GM12878 (cell line): ENCODE measurements around the gene IQGAP2. TPM values are rescaled to one million over a fixed set of nuclear protein-coding genes. Genes with fewer than 3 reads are reported as not detected.

Experiments
- ATF7 ChIP-seq: fragments of 450-650 bp; IDR thresholded peaks from 2 replicates; pipeline ENCODE4 v1.6.1; 2016; ENCODE audit warnings: low read depth, mild to moderate bottlenecking
- E2F8 ChIP-seq: fragments of 450-650 bp; IDR thresholded peaks from 2 replicates; pipeline ENCODE4 v1.6.1; 2018; ENCODE audit warnings: mild to moderate bottlenecking, low read depth, moderate library complexity; ENCODE audit not compliant: partially characterized antibody
- EP300 ChIP-seq, 2 experiments: fragments of 150-350 bp in 1 of 2; IDR thresholded peaks; 2 replicates each; pipeline ENCODE4 v1.6.1; 2011 to 2012; ENCODE audit warnings: low read depth in 2 of 2, low read length in 2 of 2, borderline replicate concordance in 1 of 2, improper control_type of control experiment in 1 of 2, inconsistent platforms in 1 of 2; ENCODE audit not compliant: control insufficient read depth in 1 of 2
- HDAC2 ChIP-seq: fragments of 200-600 bp; sonication (generic); IDR thresholded peaks from 2 replicates; pipeline ENCODE4 v1.6.1; 2017
- IKZF1 ChIP-seq: fragments of 450-650 bp; conservative IDR thresholded peaks from 2 replicates; pipeline ENCODE4 v1.6.1; 2017; ENCODE audit warnings: antibody characterized with exemption, mild to moderate bottlenecking
- IRF4 ChIP-seq: IDR thresholded peaks from 2 replicates; pipeline ENCODE4 v1.6.1; 2011; ENCODE audit warnings: low read depth, low read length
- IRF5 ChIP-seq: fragments of 450-650 bp; IDR thresholded peaks from 2 replicates; pipeline ENCODE4 v1.6.1; 2017; ENCODE audit warnings: borderline replicate concordance
- MEF2A ChIP-seq: IDR thresholded peaks from 2 replicates; pipeline ENCODE4 v1.6.1; 2011; ENCODE audit warnings: low read depth, mild to moderate bottlenecking, low read length, moderate library complexity; ENCODE audit not compliant: insufficient read depth
- MYB ChIP-seq: fragments of 150-350 bp; IDR thresholded peaks from 2 replicates; pipeline ENCODE4 v1.6.1; 2014; ENCODE audit warnings: mild to moderate bottlenecking, low read depth, low read length, borderline replicate concordance
- NFIC ChIP-seq: IDR thresholded peaks from 2 replicates; pipeline ENCODE4 v1.6.1; 2012; ENCODE audit warnings: low read depth, mild to moderate bottlenecking, inconsistent platforms, low read length, moderate library complexity
- NFXL1 ChIP-seq: fragments of 450-650 bp; IDR thresholded peaks from 2 replicates; pipeline ENCODE4 v1.6.1; 2017; ENCODE audit warnings: antibody characterized with exemption, mild to moderate bottlenecking, borderline replicate concordance
- NR2F1 ChIP-seq: fragments of 450-650 bp; conservative IDR thresholded peaks from 2 replicates; pipeline ENCODE4 v1.6.1; 2017; ENCODE audit warnings: mild to moderate bottlenecking
- NRF1 ChIP-seq: conservative IDR thresholded peaks from 2 replicates; pipeline ENCODE4 v1.6.1; 2011; ENCODE audit warnings: mild to moderate bottlenecking, low read depth, low read length, improper control_type of control experiment
- RUNX3 ChIP-seq: IDR thresholded peaks from 2 replicates; pipeline ENCODE4 v1.6.1; 2012; ENCODE audit warnings: low read length, inconsistent platforms
- SMAD5 ChIP-seq: IDR thresholded peaks from 2 replicates; pipeline ENCODE4 v1.6.1; 2016; ENCODE audit warnings: antibody characterized with exemption, low read depth
- SP1 ChIP-seq: IDR thresholded peaks from one replicate; pipeline ENCODE4 v1.6.1; 2011; ENCODE audit warnings: low read depth, low read length
- SRF ChIP-seq, 2 experiments: IDR thresholded peaks; 2 replicates each; pipeline ENCODE4 v1.6.1; 2011; ENCODE audit warnings: low read depth in 2 of 2, low read length in 2 of 2, mild to moderate bottlenecking in 1 of 2, moderate library complexity in 1 of 2
- TCF12 ChIP-seq: IDR thresholded peaks from 2 replicates; pipeline ENCODE4 v1.6.1; 2011; ENCODE audit warnings: low read depth, mild to moderate bottlenecking, low read length
- TCF3 ChIP-seq: IDR thresholded peaks from 2 replicates; pipeline ENCODE4 v1.6.1; 2012; ENCODE audit warnings: low read depth, mild to moderate bottlenecking, low read length, borderline replicate concordance; ENCODE audit not compliant: insufficient read depth
- TCF7 ChIP-seq: IDR thresholded peaks from 2 replicates; pipeline ENCODE4 v1.6.1; 2014; ENCODE audit warnings: antibody characterized with exemption, borderline replicate concordance
- YBX1 ChIP-seq: fragments of 450-650 bp; IDR thresholded peaks from 2 replicates; pipeline ENCODE4 v1.6.1; 2016; ENCODE audit warnings: antibody characterized with exemption
- ZBED1 ChIP-seq: IDR thresholded peaks from 2 replicates; pipeline ENCODE4 v1.6.1; 2016; ENCODE audit warnings: borderline replicate concordance
- ZNF217 ChIP-seq: fragments of 450-650 bp; IDR thresholded peaks from 2 replicates; pipeline ENCODE4 v1.6.1; 2017; ENCODE audit warnings: antibody characterized with exemption, mild to moderate bottlenecking
- polyA plus RNA-seq, 11 experiments: library from polyadenylated mRNA; depleted of rRNA in 4 of 11; unstranded in 6 of 11; stranded (reverse) in 5 of 11; fragments of >200 nt; fragmentation: Nextera tagmentation in 4 of 11; fragmentation: Illumina TruSeq in 1 of 11; extraction: Ambion mirVana in 4 of 11; extraction: Trizol in 1 of 11; gene quantifications; 1 replicate in 1 of 11; 2 replicates in 10 of 11; pipeline versions ENCODE4 v1.2.1 to v1.2.3, GENCODE V29; 2011 to 2016; ENCODE audit warnings: inconsistent platforms in 2 of 11, missing spikeins in 2 of 11, low read depth in 1 of 11
- total RNA-seq, 4 experiments: library from RNA; depleted of rRNA in 3 of 4; stranded (reverse); fragments of >200 nt in 3 of 4; fragmentation: Illumina TruSeq in 1 of 4; extraction: Trizol in 1 of 4; gene quantifications; 2 replicates each; pipeline versions ENCODE4 v1.2.1 to v1.2.3, GENCODE V29; 2013 to 2021
- TF ChIP-seq, protein P1 (sequence below): fragments of 450-650 bp; IDR thresholded peaks from 2 replicates; pipeline ENCODE4 v1.6.1; 2016; ENCODE audit warnings: mild to moderate bottlenecking
- TF ChIP-seq, protein P2 (sequence below): IDR thresholded peaks from 2 replicates; pipeline ENCODE4 v1.6.1; 2011; ENCODE audit warnings: low read depth, mild to moderate bottlenecking, low read length, moderate library complexity, borderline replicate concordance; ENCODE audit errors: extremely low read depth
- TF ChIP-seq, protein P3 (sequence below): IDR thresholded peaks from 2 replicates; pipeline ENCODE4 v1.6.1; 2012; ENCODE audit warnings: low read depth, low read length, improper control_type of control experiment

Gene IQGAP2
- total and polyA plus RNA-seq, 10 of the 15 experiments (the other 5 are each of a cell fraction or from before 2014, with no cell fraction given): 14.5 to 41.4 (median 21.8) TPM

DNA sequence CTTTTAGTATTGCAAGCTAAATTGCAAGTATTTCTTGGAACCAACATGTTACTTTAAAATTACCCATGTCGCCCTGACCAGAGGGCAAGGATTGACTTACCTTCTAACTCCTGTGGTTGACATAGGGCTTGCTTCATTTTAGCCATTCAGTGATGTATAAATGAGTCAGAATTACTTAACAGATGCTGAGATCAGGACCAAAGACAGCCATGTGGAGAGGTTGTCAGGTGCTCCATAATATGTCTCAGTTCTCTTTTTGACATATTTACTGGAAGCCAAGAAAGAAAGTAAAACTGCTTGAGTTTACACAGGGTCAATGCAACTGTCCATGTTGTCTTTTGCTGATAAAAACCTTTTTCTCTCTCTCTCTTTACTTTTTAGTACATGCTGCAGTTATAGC lies 186.9 kb downstream of the IQGAP2 start (continued):
- TF ChIP-seq E2F8 (no peak), ATF7 (peak; percentile 79), HDAC2 (no peak), IKZF1 (0 out of 2 replicates have a peak, but pooled peaks have one; percentile 23), IRF5 (no peak), TCF12 (0 out of 2 replicates have a peak, but pooled peaks have one; percentile 30), EP300 (IDR thresholded peaks at IDR 0.05; ENCODE audit: borderline replicate concordance in 1 of 2, control insufficient read depth in 1 of 2, low read depth in 2 of 2, low read length in 2 of 2) (peak; percentile 67 to 72; a peak in 2 of 4 replicates), NFXL1 (no peak), TCF7 (no peak), YBX1 (no peak), MEF2A (no peak), SP1 (no peak), RUNX3 (peak; percentile 60), MYB (no peak), NFIC (peak; percentile 59; the same call in 1 of the 2 replicates), ZNF217 (no peak), NR2F1 (no peak; the same call in 1 of the 2 replicates), TCF3 (0 out of 2 replicates have a peak, but pooled peaks have one; percentile 40), NRF1 (no peak), SMAD5 (no peak), SRF (IDR thresholded peaks at IDR 0.05; ENCODE audit: low read depth in 2 of 2, low read length in 2 of 2) (no peak), IRF4 (peak; percentile 77), ZBED1 (peak; percentile 57; the same call in 1 of the 2 replicates)
- TF ChIP-seq, protein P1, sequence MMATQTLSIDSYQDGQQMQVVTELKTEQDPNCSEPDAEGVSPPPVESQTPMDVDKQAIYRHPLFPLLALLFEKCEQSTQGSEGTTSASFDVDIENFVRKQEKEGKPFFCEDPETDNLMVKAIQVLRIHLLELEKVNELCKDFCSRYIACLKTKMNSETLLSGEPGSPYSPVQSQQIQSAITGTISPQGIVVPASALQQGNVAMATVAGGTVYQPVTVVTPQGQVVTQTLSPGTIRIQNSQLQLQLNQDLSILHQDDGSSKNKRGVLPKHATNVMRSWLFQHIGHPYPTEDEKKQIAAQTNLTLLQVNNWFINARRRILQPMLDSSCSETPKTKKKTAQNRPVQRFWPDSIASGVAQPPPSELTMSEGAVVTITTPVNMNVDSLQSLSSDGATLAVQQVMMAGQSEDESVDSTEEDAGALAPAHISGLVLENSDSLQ: peak; percentile 54; the same call in 1 of the 2 replicates
- TF ChIP-seq, protein P2, sequence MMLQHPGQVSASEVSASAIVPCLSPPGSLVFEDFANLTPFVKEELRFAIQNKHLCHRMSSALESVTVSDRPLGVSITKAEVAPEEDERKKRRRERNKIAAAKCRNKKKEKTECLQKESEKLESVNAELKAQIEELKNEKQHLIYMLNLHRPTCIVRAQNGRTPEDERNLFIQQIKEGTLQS: no peak
- TF ChIP-seq, protein P3, sequence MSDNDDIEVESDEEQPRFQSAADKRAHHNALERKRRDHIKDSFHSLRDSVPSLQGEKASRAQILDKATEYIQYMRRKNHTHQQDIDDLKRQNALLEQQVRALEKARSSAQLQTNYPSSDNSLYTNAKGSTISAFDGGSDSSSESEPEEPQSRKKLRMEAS: peak; percentile 42; the same call in 1 of the 2 replicates
